Thyroid gland (tissue), 4 donors: ENCODE results near the gene ELMO1.

Experiments used
- POLR2A ChIP-seq, 2 donors: fragments of 450-650 bp; IDR thresholded peaks; one replicate each; pipeline ENCODE4 v1.6.1; 2017; ENCODE audit warnings: antibody characterized with exemption in 2 of 2, mild to moderate bottlenecking in 2 of 2, moderate library complexity in 1 of 2
- TF ChIP-seq, protein P1 (sequence below), 6 experiments: fragments of 200-600 bp in 3 of 6; fragments of 450-650 bp in 3 of 6; sonication (generic) in 3 of 6; IDR thresholded peaks; one replicate each; pipeline ENCODE4 v1.5.1; 2016 to 2019; ENCODE audit warnings: antibody characterized with exemption in 6 of 6, mild to moderate bottlenecking in 2 of 6, inconsistent platforms in 1 of 6, moderate library complexity in 1 of 6

DNA sequence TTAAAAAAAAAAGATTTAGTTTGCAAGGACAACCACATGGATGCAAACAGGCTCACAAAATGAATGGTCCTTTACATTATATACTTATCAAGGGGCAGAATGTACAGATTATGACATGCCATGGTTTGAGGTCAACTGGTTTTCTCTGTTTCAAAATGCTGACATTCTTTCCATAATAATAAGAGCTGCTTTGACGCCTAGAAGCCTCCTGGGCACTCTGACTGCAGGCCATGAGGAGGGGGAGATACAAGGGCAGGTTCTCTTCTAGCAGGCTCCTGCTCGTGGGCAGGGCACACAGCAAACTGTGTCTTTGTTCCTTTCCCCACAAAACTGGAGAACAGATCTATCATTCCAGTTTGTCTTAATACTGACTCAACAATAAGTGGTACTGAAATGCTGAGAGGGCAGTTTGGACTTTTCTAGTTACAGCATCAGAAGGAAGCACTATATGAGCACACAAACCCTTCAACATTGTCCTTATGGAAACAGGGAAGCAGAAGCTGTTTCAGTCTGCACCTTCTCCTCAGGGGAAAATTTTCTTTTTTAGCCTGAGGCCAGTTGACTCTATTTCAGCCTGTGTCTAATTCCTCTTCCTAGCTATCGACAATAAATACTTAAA is 409.4 kb downstream of the ELMO1 start:
- TF ChIP-seq, protein P1, sequence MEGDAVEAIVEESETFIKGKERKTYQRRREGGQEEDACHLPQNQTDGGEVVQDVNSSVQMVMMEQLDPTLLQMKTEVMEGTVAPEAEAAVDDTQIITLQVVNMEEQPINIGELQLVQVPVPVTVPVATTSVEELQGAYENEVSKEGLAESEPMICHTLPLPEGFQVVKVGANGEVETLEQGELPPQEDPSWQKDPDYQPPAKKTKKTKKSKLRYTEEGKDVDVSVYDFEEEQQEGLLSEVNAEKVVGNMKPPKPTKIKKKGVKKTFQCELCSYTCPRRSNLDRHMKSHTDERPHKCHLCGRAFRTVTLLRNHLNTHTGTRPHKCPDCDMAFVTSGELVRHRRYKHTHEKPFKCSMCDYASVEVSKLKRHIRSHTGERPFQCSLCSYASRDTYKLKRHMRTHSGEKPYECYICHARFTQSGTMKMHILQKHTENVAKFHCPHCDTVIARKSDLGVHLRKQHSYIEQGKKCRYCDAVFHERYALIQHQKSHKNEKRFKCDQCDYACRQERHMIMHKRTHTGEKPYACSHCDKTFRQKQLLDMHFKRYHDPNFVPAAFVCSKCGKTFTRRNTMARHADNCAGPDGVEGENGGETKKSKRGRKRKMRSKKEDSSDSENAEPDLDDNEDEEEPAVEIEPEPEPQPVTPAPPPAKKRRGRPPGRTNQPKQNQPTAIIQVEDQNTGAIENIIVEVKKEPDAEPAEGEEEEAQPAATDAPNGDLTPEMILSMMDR (IDR thresholded peaks at IDR 0.05), result no peak
- no peak for TF ChIP-seq POLR2A (IDR thresholded peaks at IDR 0.05)
